ENCODE data around the gene UTP4. TPM values are rescaled to one million over a fixed set of nuclear protein-coding genes. Genes with fewer than 3 reads are reported as not detected.

UTP4 gene
- total RNA-seq, 2 experiments from 2014 or later, result 21.1 to 67.3 TPM

GRCh38 chr16:69204172-69204571 lies 71.7 kb downstream of the UTP4 start:
- BruUV-seq (replicated peaks), result no TSS peak
- no peaks in the 10 kb centered on the region for H4K20me1 ChIP-seq (ENCODE audit: insufficient read depth, low read length)
- intact Hi-C loops (cut with micrococcal nuclease; ENCODE audit: unreplicated experiment), result no loop called here

GRCh38 chr16:69209735-69210134 lies 77.3 kb downstream of the UTP4 start:
- no TSS peak for BruUV-seq (replicated peaks)
- H3K9me2 ChIP-seq (ENCODE audit: insufficient read depth, low read length), result no peaks in the 10 kb centered on the region
- ChIA-PET POLR2A (interaction anchor here (0.7 to 1.8 kb wide), 4 partner anchors 8 to 23 kb away, joined by 3 to 7 read pairs (median 4); no protein-coding TSS in a partner anchor), CTCF (ENCODE audit: unreplicated experiment) (no interaction called here)
- no peak overlapping the region for H2AFZ ChIP-seq (ENCODE audit: low read length)
- DNase-seq (ENCODE audit: low spot score), result no peak
- peaks cover 15% of the 10 kb centered on the region; the same call in 1 of the 2 replicates for H3K79me2 ChIP-seq (ENCODE audit: insufficient read depth, low read depth, low read length)
- TF ChIP-seq EZH2phosphoT487 (IDR thresholded peaks at IDR 0.05; ENCODE audit: borderline replicate concordance, low read depth, low read length), result no peak
- no peaks in the 10 kb centered on the region for H3K4me1 ChIP-seq (ENCODE audit: insufficient read depth, low read length, poor library complexity, severe bottlenecking)
- H3K27ac ChIP-seq (ENCODE audit: low read depth, low read length, poor library complexity, severe bottlenecking), result no peak overlapping the region
- intact Hi-C loops (cut with micrococcal nuclease; ENCODE audit: unreplicated experiment), result no loop called here
- no peaks in the 10 kb centered on the region for H3K9me3 ChIP-seq (ENCODE audit: low read length)
- H3K4me3 ChIP-seq (ENCODE audit: low read depth, low read length, poor library complexity, severe bottlenecking), result no peak overlapping the region
- peaks cover 2% of the 10 kb centered on the region; the same call in 1 of the 2 replicates for H3K36me3 ChIP-seq (ENCODE audit: insufficient read depth, low read length)
- H3K4me2 ChIP-seq (ENCODE audit: low read length), result no peak overlapping the region
- H4K20me1 ChIP-seq (ENCODE audit: insufficient read depth, low read length), result peaks cover 4% of the 10 kb centered on the region; the same call in 1 of the 2 replicates

More at GRCh38 chr16:69204172-69204571, 71.7 kb downstream of the UTP4 start:
- no peaks in the 10 kb centered on the region for H3K9me3 ChIP-seq (ENCODE audit: low read length)
- H3K4me1 ChIP-seq (ENCODE audit: insufficient read depth, low read length, poor library complexity, severe bottlenecking), result no peaks in the 10 kb centered on the region
- H2AFZ ChIP-seq (ENCODE audit: low read length), result no peak overlapping the region
- no peak overlapping the region for H3K27ac ChIP-seq (ENCODE audit: low read depth, low read length, poor library complexity, severe bottlenecking)
- no peak overlapping the region for H3K4me3 ChIP-seq (ENCODE audit: low read depth, low read length, poor library complexity, severe bottlenecking)
- no peaks in the 10 kb centered on the region for H3K9me2 ChIP-seq (ENCODE audit: insufficient read depth, low read length)
- peaks cover 12% of the 10 kb centered on the region for H3K79me2 ChIP-seq (ENCODE audit: insufficient read depth, low read depth, low read length)
- ChIA-PET CTCF (ENCODE audit: unreplicated experiment) (no interaction called here), POLR2A (no interaction called here)
- TF ChIP-seq CTCF (conservative IDR thresholded peaks at IDR 0.05; ENCODE audit: low read length), result no peak
- H3K4me2 ChIP-seq (ENCODE audit: low read length), result no peak overlapping the region
- no peak for DNase-seq (ENCODE audit: low spot score)
- H3K36me3 ChIP-seq (ENCODE audit: insufficient read depth, low read length), result peaks cover 2% of the 10 kb centered on the region; the same call in 1 of the 2 replicates

DNA sequence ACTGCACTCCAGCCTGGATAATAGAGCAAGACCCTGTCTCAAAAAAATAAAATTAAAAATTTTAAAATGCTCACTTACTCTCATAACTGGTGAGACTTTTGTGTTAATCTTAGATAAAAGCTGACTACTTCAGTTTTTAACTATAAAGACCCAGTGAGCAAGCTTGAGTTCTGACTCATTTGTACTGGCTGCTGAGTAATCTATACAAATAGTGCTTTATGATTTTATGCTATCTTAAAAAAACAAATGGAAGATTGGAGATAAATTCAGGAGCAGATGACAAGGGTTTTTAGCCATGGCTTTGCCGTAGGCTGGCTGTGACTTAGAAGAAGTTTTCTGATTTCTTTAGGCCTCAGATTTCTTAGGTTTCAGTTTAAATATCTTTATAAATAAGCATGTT lies 85.0 kb downstream of the UTP4 start:
- BruUV-seq (replicated peaks), result no TSS peak
- TF ChIP-seq EZH2phosphoT487 (IDR thresholded peaks at IDR 0.05; ENCODE audit: borderline replicate concordance, low read depth, low read length) (no peak), CTCF (conservative IDR thresholded peaks at IDR 0.05; ENCODE audit: low read length) (no peak)
- no peak overlapping the region for H3K4me3 ChIP-seq (ENCODE audit: low read depth, low read length, poor library complexity, severe bottlenecking)
- no peak overlapping the region for H2AFZ ChIP-seq (ENCODE audit: low read length)
- intact Hi-C loops (cut with micrococcal nuclease; ENCODE audit: unreplicated experiment), result no loop called here
- no peaks in the 10 kb centered on the region for H3K9me2 ChIP-seq (ENCODE audit: insufficient read depth, low read length)
- H3K36me3 ChIP-seq (ENCODE audit: insufficient read depth, low read length), result no peaks in the 10 kb centered on the region
- ChIA-PET CTCF (ENCODE audit: unreplicated experiment) (no interaction called here), POLR2A (interaction anchor here (0.6 to 1.9 kb wide), 2 partner anchors 9 to 532 kb away, joined by 5 to 7 read pairs; no protein-coding TSS in a partner anchor)
- H3K27ac ChIP-seq (ENCODE audit: low read depth, low read length, poor library complexity, severe bottlenecking), result no peak overlapping the region
- H3K9me3 ChIP-seq (ENCODE audit: low read length), result no peaks in the 10 kb centered on the region
- no peaks in the 10 kb centered on the region; the same call in 1 of the 2 replicates for H4K20me1 ChIP-seq (ENCODE audit: insufficient read depth, low read length)
- H3K4me1 ChIP-seq (ENCODE audit: insufficient read depth, low read length, poor library complexity, severe bottlenecking), result no peaks in the 10 kb centered on the region
- no peaks in the 10 kb centered on the region for H3K79me2 ChIP-seq (ENCODE audit: insufficient read depth, low read depth, low read length)
- no peak overlapping the region for H3K4me2 ChIP-seq (ENCODE audit: low read length)
- no peak for DNase-seq (ENCODE audit: low spot score)

Small RNAs within 50 kb of the gene (small RNA-seq; reads per million reads assigned to genes)
- gene RF00019, result not detected
- not detected for gene RNU6-22P

Other genes with a start within 250 kb of the UTP4 start
- 0.09 TPM in 1 of 2 replicates, not detected in the other for gene HAS3, start 27.0 kb upstream of the UTP4 start, total RNA-seq (2014; rRNA removed; shearing (Covaris generic))
- 0.29 and 0.31 TPM in 2 replicates for gene HAS3, start 27.0 kb upstream of the UTP4 start, total RNA-seq (2022)
- gene CHTF8, start 61 bp upstream of the UTP4 start, total RNA-seq (2014; rRNA removed; shearing (Covaris generic)), result 54.4 and 58.8 TPM in 2 replicates
- 131 and 151 TPM in 2 replicates for gene CHTF8, start 61 bp upstream of the UTP4 start, total RNA-seq (2022)
- gene SNTB2, start 54.5 kb downstream of the UTP4 start, total RNA-seq (2014; rRNA removed; shearing (Covaris generic)), result 21.2 and 39.4 TPM in 2 replicates
- gene SNTB2, start 54.5 kb downstream of the UTP4 start, total RNA-seq (2022), result 32.6 and 34.1 TPM in 2 replicates
- gene VPS4A, start 178.7 kb downstream of the UTP4 start, total RNA-seq (2014; rRNA removed; shearing (Covaris generic)), result 32.4 and 33.7 TPM in 2 replicates
- 33.3 and 38.4 TPM in 2 replicates for gene VPS4A, start 178.7 kb downstream of the UTP4 start, total RNA-seq (2022)
- 54.8 and 85.4 TPM in 2 replicates for gene PDF, start 197.9 kb downstream of the UTP4 start, total RNA-seq (2014; rRNA removed; shearing (Covaris generic))
- gene PDF, start 197.9 kb downstream of the UTP4 start, total RNA-seq (2022), result 31.6 and 37.8 TPM in 2 replicates
- 39.0 and 60.3 TPM in 2 replicates for gene COG8, start 206.9 kb downstream of the UTP4 start, total RNA-seq (2014; rRNA removed; shearing (Covaris generic))
- gene COG8, start 206.9 kb downstream of the UTP4 start, total RNA-seq (2022), result 55.9 and 60.9 TPM in 2 replicates
- 26.9 and 39.7 TPM in 2 replicates for gene NIP7, start 207.1 kb downstream of the UTP4 start, total RNA-seq (2014; rRNA removed; shearing (Covaris generic))
- gene NIP7, start 207.1 kb downstream of the UTP4 start, total RNA-seq (2022), result 49.1 and 50.7 TPM in 2 replicates
- gene TMED6, start 219.1 kb downstream of the UTP4 start, total RNA-seq (2014; rRNA removed; shearing (Covaris generic)), result 1.7 TPM in 1 of 2 replicates, not detected in the other
- gene TMED6, start 219.1 kb downstream of the UTP4 start, total RNA-seq (2022), result 1.2 and 1.7 TPM in 2 replicates

Data from OCI-LY7 (cell line).